ENCODE data around the gene RASAL1.

Gene RASAL1

DNA sequence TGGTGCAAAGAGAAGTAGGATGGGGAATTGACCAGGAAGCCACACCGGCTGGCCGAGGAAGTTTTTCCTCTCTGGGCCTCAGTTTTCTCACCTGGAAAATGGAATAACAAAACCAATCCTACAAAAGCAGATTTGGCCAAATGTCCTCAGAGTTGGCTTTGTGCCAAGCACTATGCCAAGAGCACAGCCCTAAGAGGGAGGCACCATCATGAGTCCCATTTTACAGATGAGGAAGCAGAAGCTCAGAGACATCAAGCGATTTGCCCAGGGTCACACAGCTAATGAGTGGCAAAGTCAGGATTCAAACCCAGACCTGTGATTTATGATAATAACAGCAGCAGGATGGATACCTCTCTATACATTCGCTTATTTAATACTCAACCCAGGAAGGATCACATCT lies 27.3 kb downstream of the RASAL1 start:
- no peak overlapping the region for H3K4me2 ChIP-seq (ENCODE audit: low read length)
- H3K4me3 ChIP-seq (ENCODE audit: low read length): no peak overlapping the region
- no peak overlapping the region for H2AFZ ChIP-seq (ENCODE audit: low read depth, low read length)
- H3K9me3 ChIP-seq (ENCODE audit: insufficient read depth, low read length): no peaks in the 10 kb centered on the region
- H4K20me1 ChIP-seq (ENCODE audit: insufficient read depth, low read length): no peaks in the 10 kb centered on the region
- no peaks in the 10 kb centered on the region for H3K4me1 ChIP-seq (ENCODE audit: low read length)
- no peaks in the 10 kb centered on the region for H3K79me2 ChIP-seq (ENCODE audit: low read length)
- no peaks in the 10 kb centered on the region for H3K36me3 ChIP-seq (replicated peaks; ENCODE audit: low read depth, low read length)
- H3K27ac ChIP-seq (ENCODE audit: low read length): no peak overlapping the region
- no peaks in the 10 kb centered on the region for H3K27me3 ChIP-seq (ENCODE audit: low read depth, low read length)
- no peak for TF ChIP-seq CTCF (IDR thresholded peaks at IDR 0.05; ENCODE audit: low read depth, low read length)
- no peak for TF ChIP-seq EZH2phosphoT487 (IDR thresholded peaks at IDR 0.05; ENCODE audit: low read depth)
- no peak overlapping the region for H3K9ac ChIP-seq (ENCODE audit: low read length)

GRCh38 chr12:113106361-113106760 lies 29.2 kb downstream of the RASAL1 start:
- H2AFZ ChIP-seq (ENCODE audit: low read depth, low read length): no peak overlapping the region
- H3K79me2 ChIP-seq (ENCODE audit: low read length): no peaks in the 10 kb centered on the region
- H3K4me2 ChIP-seq (ENCODE audit: low read length): no peak overlapping the region
- no peak overlapping the region for H3K4me3 ChIP-seq (ENCODE audit: low read length)
- no peaks in the 10 kb centered on the region for H3K27me3 ChIP-seq (ENCODE audit: low read depth, low read length)
- no peak overlapping the region for H3K9ac ChIP-seq (ENCODE audit: low read length)
- H3K36me3 ChIP-seq (replicated peaks; ENCODE audit: low read depth, low read length): no peaks in the 10 kb centered on the region
- no peaks in the 10 kb centered on the region for H4K20me1 ChIP-seq (ENCODE audit: insufficient read depth, low read length)
- peaks cover 1% of the 10 kb centered on the region for H3K4me1 ChIP-seq (ENCODE audit: low read length)
- H3K9me3 ChIP-seq (ENCODE audit: insufficient read depth, low read length): no peaks in the 10 kb centered on the region
- no peak overlapping the region for H3K27ac ChIP-seq (ENCODE audit: low read length)
- no peak for TF ChIP-seq CTCF (IDR thresholded peaks at IDR 0.05; ENCODE audit: low read depth, low read length)
- TF ChIP-seq EZH2phosphoT487 (IDR thresholded peaks at IDR 0.05; ENCODE audit: low read depth): no peak

GRCh38 chr12:113105606-113106271 lies 29.8 kb downstream of the RASAL1 start:
- Histone ChIP-seq H3K9ac (ENCODE audit: low read length) (no peak overlapping the region), H3K36me3 (replicated peaks; ENCODE audit: low read depth, low read length) (no peaks in the 10 kb centered on the region), H3K79me2 (ENCODE audit: low read length) (no peaks in the 10 kb centered on the region), H3K4me2 (ENCODE audit: low read length) (no peak overlapping the region), H3K4me1 (ENCODE audit: low read length) (peaks cover 7% of the 10 kb centered on the region), H4K20me1 (ENCODE audit: insufficient read depth, low read length) (no peaks in the 10 kb centered on the region), H2AFZ (ENCODE audit: low read depth, low read length) (no peak overlapping the region), H3K4me3 (ENCODE audit: low read length) (no peak overlapping the region), H3K27ac (ENCODE audit: low read length) (no peak overlapping the region), H3K27me3 (ENCODE audit: low read depth, low read length) (no peaks in the 10 kb centered on the region), H3K9me3 (ENCODE audit: insufficient read depth, low read length) (no peaks in the 10 kb centered on the region)
- no peak for TF ChIP-seq EZH2phosphoT487 (IDR thresholded peaks at IDR 0.05; ENCODE audit: low read depth)
- TF ChIP-seq CTCF (IDR thresholded peaks at IDR 0.05; ENCODE audit: low read depth, low read length): no peak

- no peak overlapping the region for H3K9ac ChIP-seq (ENCODE audit: low read length)
- peaks cover 9% of the 10 kb centered on the region for H3K4me1 ChIP-seq (ENCODE audit: low read length)
- H3K27me3 ChIP-seq (ENCODE audit: low read depth, low read length): no peaks in the 10 kb centered on the region
- H3K79me2 ChIP-seq (ENCODE audit: low read length): no peaks in the 10 kb centered on the region
- H3K4me2 ChIP-seq (ENCODE audit: low read length): no peak overlapping the region
- no peak overlapping the region for H3K4me3 ChIP-seq (ENCODE audit: low read length)
- TF ChIP-seq CTCF (IDR thresholded peaks at IDR 0.05; ENCODE audit: low read depth, low read length) (no peak), EZH2phosphoT487 (IDR thresholded peaks at IDR 0.05; ENCODE audit: low read depth) (no peak)
- no peaks in the 10 kb centered on the region for H3K9me3 ChIP-seq (ENCODE audit: insufficient read depth, low read length)
- no peak overlapping the region for H3K27ac ChIP-seq (ENCODE audit: low read length)
- H2AFZ ChIP-seq (ENCODE audit: low read depth, low read length): no peak overlapping the region
- no peaks in the 10 kb centered on the region for H3K36me3 ChIP-seq (replicated peaks; ENCODE audit: low read depth, low read length)
- no peaks in the 10 kb centered on the region for H4K20me1 ChIP-seq (ENCODE audit: insufficient read depth, low read length)
Observed at GRCh38 chr12:113104953-113105510, 30.5 kb downstream of the RASAL1 start.
